GM12878 (cell line): ENCODE results near the gene TMEM181. TPM values are rescaled to one million over a fixed set of nuclear protein-coding genes. Genes with fewer than 3 reads are reported as not detected.
"Not testable (repeated sequence)": the region's sequence is repeated elsewhere in the genome, so short reads cannot be mapped to it uniquely, and the experiment has no call there.

ENCODE experiments used
- ATAC-seq: fragments of 200-7000 bp; cut with Tn5 transposase; 3 replicates; pipeline ENCODE4 v1.9.1; 2020; ENCODE audit warnings: mild to moderate bottlenecking, moderate library complexity
- BruUV-seq: library from RNA; stranded (reverse); fragments of 400-500 nt; replicated peaks from 2 replicates; lab custom pipeline; 2021; lab: Mats Ljungman, UMichigan
- CTCF ChIA-PET: fragments of 300-600 bp; sonication (Branson Sonifier 250); formaldehyde crosslinking; extraction: SDS; loops from one replicate; lab custom pipeline; 2021; ENCODE audit warnings: inconsistent platforms; lab: Yijun Ruan, JAX
- POLR2A ChIA-PET: fragments of 350-600 bp; formaldehyde crosslinking; extraction: SDS; loops from one replicate; lab custom pipeline; 2021; ENCODE audit warnings: inconsistent platforms; lab: Charles Lee
- RAD21 ChIA-PET: fragments of 300-600 bp; sonication (Branson Sonifier 250); formaldehyde crosslinking; loops from one replicate; lab custom pipeline; 2023; ENCODE audit warnings: antibody characterized with exemption; ENCODE audit not compliant: unreplicated experiment; lab: Charles Lee
- SMC1A ChIA-PET: fragments of 300-600 bp; sonication (Branson Sonifier 250); formaldehyde crosslinking; loops from one replicate; lab custom pipeline; 2023; ENCODE audit not compliant: unreplicated experiment, uncharacterized antibody; lab: Charles Lee
- DNase-seq: peaks from one replicate; pipeline ENCODE4 v3.0.0-alpha.2; 2011; ENCODE audit warnings: low read depth, low spot score
- FAIRE-seq: peaks from 3 replicates; lab custom pipeline; 2011; peaks lifted over from hg19 to GRCh38; lab: Jason Lieb, UNC
- H2AFZ ChIP-seq: 2 replicates; pipeline ENCODE4 v1.6.0; 2011; ENCODE audit warnings: low read depth, low read length, control low read depth; ENCODE audit not compliant: control insufficient read depth
- H3K27ac ChIP-seq: 2 replicates; pipeline ENCODE4 v1.5.1; 2011; ENCODE audit warnings: control low read depth; ENCODE audit not compliant: control insufficient read depth, insufficient read depth
- H3K27me3 ChIP-seq, 2 experiments: replicated peaks in 1 of 2; 2 replicates each; pipeline versions ENCODE4 v1.6.0 to v1.6.1; 2011; ENCODE audit warnings: low read length in 1 of 2; ENCODE audit not compliant: control insufficient read depth in 2 of 2, insufficient read depth in 2 of 2
- H3K36me3 ChIP-seq, 2 experiments: 2 replicates each; pipeline ENCODE4 v1.5.1; 2011; ENCODE audit warnings: low read length in 1 of 2; ENCODE audit not compliant: control insufficient read depth in 2 of 2, insufficient read depth in 2 of 2
- H3K4me1 ChIP-seq: 2 replicates; pipeline ENCODE4 v1.6.1; 2011; ENCODE audit warnings: mild to moderate bottlenecking, low read length, moderate library complexity, mixed read lengths; ENCODE audit not compliant: control insufficient read depth, insufficient read depth
- H3K4me2 ChIP-seq: 2 replicates; pipeline ENCODE4 v1.6.0; 2011; ENCODE audit warnings: control low read depth; ENCODE audit not compliant: control insufficient read depth, insufficient read depth
- H3K4me3 ChIP-seq: fragments of 200-600 bp; sonication (generic); 2 replicates; pipeline ENCODE4 v1.5.1; 2016
- H3K79me2 ChIP-seq: 2 replicates; pipeline ENCODE4 v1.6.0; 2011; ENCODE audit warnings: low read length; ENCODE audit not compliant: control insufficient read depth, insufficient read depth
- H3K9ac ChIP-seq: 2 replicates; pipeline ENCODE4 v1.8.0; 2011; ENCODE audit warnings: low read length, control low read depth, mixed read lengths; ENCODE audit not compliant: control insufficient read depth, insufficient read depth
- H3K9me3 ChIP-seq: replicated peaks from 3 replicates; pipeline ENCODE4 v1.5.1; 2011; ENCODE audit warnings: mild to moderate bottlenecking, low read length; ENCODE audit not compliant: control insufficient read depth, insufficient read depth
- H4K20me1 ChIP-seq: 2 replicates; pipeline ENCODE4 v1.6.0; 2011; ENCODE audit not compliant: control insufficient read depth, insufficient read depth
- DPF2 ChIP-seq: fragments of 450-650 bp; IDR thresholded peaks from 2 replicates; pipeline ENCODE4 v1.6.1; 2017; ENCODE audit warnings: mild to moderate bottlenecking
- IKZF1 ChIP-seq: fragments of 450-650 bp; conservative IDR thresholded peaks from 2 replicates; pipeline ENCODE4 v1.6.1; 2017; ENCODE audit warnings: antibody characterized with exemption, mild to moderate bottlenecking
- KLF5 ChIP-seq: fragments of 450-650 bp; IDR thresholded peaks from 2 replicates; pipeline ENCODE4 v1.6.1; 2014; ENCODE audit warnings: mild to moderate bottlenecking; ENCODE audit not compliant: partially characterized antibody
- POLR2A ChIP-seq: IDR thresholded peaks from 2 replicates; pipeline ENCODE4 v1.6.1; 2011; ENCODE audit warnings: low read depth, mild to moderate bottlenecking, low read length
- SUZ12 ChIP-seq: fragments of 200-600 bp; sonication (generic); IDR thresholded peaks from one replicate; pipeline ENCODE4 v1.6.1; 2018; ENCODE audit warnings: antibody characterized with exemption, mild to moderate bottlenecking; ENCODE audit not compliant: unreplicated experiment
- WRNIP1 ChIP-seq: IDR thresholded peaks from 2 replicates; pipeline ENCODE4 v1.6.1; 2011; ENCODE audit warnings: low read depth, low read length, improper control_type of control experiment, borderline replicate concordance
- ZNF217 ChIP-seq: fragments of 450-650 bp; IDR thresholded peaks from 2 replicates; pipeline ENCODE4 v1.6.1; 2017; ENCODE audit warnings: antibody characterized with exemption, mild to moderate bottlenecking
- WGBS: methylation state at CpG from one replicate; pipeline ENCODE4 v1.1.6; 2016; ENCODE audit warnings: low lambda C conversion rate; ENCODE audit not compliant: insufficient replicate concordance, insufficient coverage; ENCODE audit errors: missing lambda C conversion rate; 5-methylcytosine and 5-hydroxymethylcytosine counted together
- in situ Hi-C: fragments of 300-500 bp; cut with MboI; formaldehyde crosslinking; loops from 9 replicates; pipeline ENCODE4 v1.14.3; 2018; ENCODE audit warnings: mixed read lengths
- intact Hi-C: fragments of 100-400 bp; cut with micrococcal nuclease; formaldehyde crosslinking; loops from one replicate; pipeline ENCODE4 v1.14.2; 2022; ENCODE audit not compliant: unreplicated experiment
- polyA plus RNA-seq, 11 experiments: library from polyadenylated mRNA; depleted of rRNA in 4 of 11; unstranded in 6 of 11; stranded (reverse) in 5 of 11; fragments of >200 nt; fragmentation: Nextera tagmentation in 4 of 11; fragmentation: Illumina TruSeq in 1 of 11; extraction: Ambion mirVana in 4 of 11; extraction: Trizol in 1 of 11; gene quantifications; 1 replicate in 1 of 11; 2 replicates in 10 of 11; pipeline versions ENCODE4 v1.2.1 to v1.2.3, GENCODE V29; 2011 to 2016; ENCODE audit warnings: inconsistent platforms in 2 of 11, missing spikeins in 2 of 11, low read depth in 1 of 11
- total RNA-seq, 4 experiments: library from RNA; depleted of rRNA in 3 of 4; stranded (reverse); fragments of >200 nt in 3 of 4; fragmentation: Illumina TruSeq in 1 of 4; extraction: Trizol in 1 of 4; gene quantifications; 2 replicates each; pipeline versions ENCODE4 v1.2.1 to v1.2.3, GENCODE V29; 2013 to 2021
- TF ChIP-seq, protein P1 (sequence below): fragments of 150-350 bp; IDR thresholded peaks from 2 replicates; pipeline ENCODE4 v1.6.1; 2016; ENCODE audit warnings: low read depth, low read length

The TMEM181 gene
- total and polyA plus RNA-seq, 10 of the 15 experiments (the other 5 are each of a cell fraction or from before 2014, with no cell fraction given) = 1.5 to 7.9 (median 5.2) TPM

- TF ChIP-seq IKZF1 (no peak), WRNIP1 (no peak), KLF5 (no peak)
These were observed 37.3 kb upstream of the TMEM181 start (continued) for GRCh38 chr6:158522616-158523015.

- no peak overlapping the region for H3K4me3 ChIP-seq
- ATAC-seq = no peak
- no peaks in the 10 kb centered on the region for H3K79me2 ChIP-seq
- DNase-seq = no peak
- H3K27ac ChIP-seq = no peak overlapping the region
- in situ Hi-C loops = no loop called here
- no peaks in the 10 kb centered on the region for H3K27me3 ChIP-seq
- H3K4me1 ChIP-seq = no peaks in the 10 kb centered on the region
- H3K4me2 ChIP-seq = no peak overlapping the region
- ChIA-PET RAD21 (no interaction called here), CTCF (no interaction called here), POLR2A (no interaction called here), SMC1A (no interaction called here)
- no peak overlapping the region for H2AFZ ChIP-seq
- intact Hi-C loops = no loop called here
- no TSS peak for BruUV-seq
- FAIRE-seq = no peak
- no peak overlapping the region for H3K9ac ChIP-seq
- 81% methylated on average over 14 of the region's 15 CpGs for WGBS
- H4K20me1 ChIP-seq = no peaks in the 10 kb centered on the region
- H3K36me3 ChIP-seq = no peaks in the 10 kb centered on the region
- no peaks in the 10 kb centered on the region; the same call in 2 of the 3 replicates for H3K9me3 ChIP-seq
- TF ChIP-seq POLR2A (no peak), SUZ12 (no peak), DPF2 (no peak), ZNF217 (no peak)
- TF ChIP-seq, protein P1, sequence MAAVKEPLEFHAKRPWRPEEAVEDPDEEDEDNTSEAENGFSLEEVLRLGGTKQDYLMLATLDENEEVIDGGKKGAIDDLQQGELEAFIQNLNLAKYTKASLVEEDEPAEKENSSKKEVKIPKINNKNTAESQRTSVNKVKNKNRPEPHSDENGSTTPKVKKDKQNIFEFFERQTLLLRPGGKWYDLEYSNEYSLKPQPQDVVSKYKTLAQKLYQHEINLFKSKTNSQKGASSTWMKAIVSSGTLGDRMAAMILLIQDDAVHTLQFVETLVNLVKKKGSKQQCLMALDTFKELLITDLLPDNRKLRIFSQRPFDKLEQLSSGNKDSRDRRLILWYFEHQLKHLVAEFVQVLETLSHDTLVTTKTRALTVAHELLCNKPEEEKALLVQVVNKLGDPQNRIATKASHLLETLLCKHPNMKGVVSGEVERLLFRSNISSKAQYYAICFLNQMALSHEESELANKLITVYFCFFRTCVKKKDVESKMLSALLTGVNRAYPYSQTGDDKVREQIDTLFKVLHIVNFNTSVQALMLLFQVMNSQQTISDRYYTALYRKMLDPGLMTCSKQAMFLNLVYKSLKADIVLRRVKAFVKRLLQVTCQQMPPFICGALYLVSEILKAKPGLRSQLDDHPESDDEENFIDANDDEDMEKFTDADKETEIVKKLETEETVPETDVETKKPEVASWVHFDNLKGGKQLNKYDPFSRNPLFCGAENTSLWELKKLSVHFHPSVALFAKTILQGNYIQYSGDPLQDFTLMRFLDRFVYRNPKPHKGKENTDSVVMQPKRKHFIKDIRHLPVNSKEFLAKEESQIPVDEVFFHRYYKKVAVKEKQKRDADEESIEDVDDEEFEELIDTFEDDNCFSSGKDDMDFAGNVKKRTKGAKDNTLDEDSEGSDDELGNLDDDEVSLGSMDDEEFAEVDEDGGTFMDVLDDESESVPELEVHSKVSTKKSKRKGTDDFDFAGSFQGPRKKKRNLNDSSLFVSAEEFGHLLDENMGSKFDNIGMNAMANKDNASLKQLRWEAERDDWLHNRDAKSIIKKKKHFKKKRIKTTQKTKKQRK = no peak
These were observed 35.6 kb upstream of the TMEM181 start for GRCh38 chr6:158524311-158524710.

GRCh38 chr6:158527858-158528257 lies 32.0 kb upstream of the TMEM181 start:
- H3K4me3 ChIP-seq, H3K9ac ChIP-seq, H3K36me3 ChIP-seq, FAIRE-seq, ATAC-seq, POLR2A ChIA-PET, H3K4me2 ChIP-seq, SMC1A ChIA-PET, H2AFZ ChIP-seq, H3K4me1 ChIP-seq, H3K27ac ChIP-seq, CTCF ChIA-PET, BruUV-seq, H4K20me1 ChIP-seq, RAD21 ChIA-PET, intact Hi-C loops, H3K9me3 ChIP-seq, H3K79me2 ChIP-seq, H3K27me3 ChIP-seq, in situ Hi-C loops, DNase-seq: not testable (repeated sequence)
- WGBS = 5% methylated on average over 1 of the region's 1 CpG
